NK-92 (cell line): ENCODE data around the gene OR2V2.
"Not testable (repeated sequence)": the region's sequence is repeated elsewhere in the genome, so short reads cannot be mapped to it uniquely, and the experiment has no call there.

ENCODE experiments used
- DNase-seq: peaks from one replicate; lab custom pipeline; 2025; ENCODE audit not compliant: unreplicated experiment; lab: John Stamatoyannopoulos, UW

The OR2V2 gene

GRCh38 chr5:181114844-181115778 lies 32.3 kb upstream of the OR2V2 start:
- DNase-seq, result no peak

- DNase-seq, result no peak
Observed at GRCh38 chr5:181118369-181118768, 29.0 kb upstream of the OR2V2 start.

GRCh38 chr5:181119105-181119504 lies 28.3 kb upstream of the OR2V2 start:
- no peak for DNase-seq

GRCh38 chr5:181120306-181120705 lies 27.1 kb upstream of the OR2V2 start:
- no peak for DNase-seq

GRCh38 chr5:181120761-181121160 lies 26.6 kb upstream of the OR2V2 start:
- no peak for DNase-seq

GRCh38 chr5:181121675-181122561 lies 25.5 kb upstream of the OR2V2 start:
- no peak for DNase-seq

GRCh38 chr5:181124526-181124925 lies 22.9 kb upstream of the OR2V2 start:
- DNase-seq, result no peak

- DNase-seq, result no peak
Observed at GRCh38 chr5:181126841-181127240, 20.5 kb upstream of the OR2V2 start.

GRCh38 chr5:181127456-181127855 lies 19.9 kb upstream of the OR2V2 start:
- no peak for DNase-seq

- DNase-seq, result no peak
Observed at GRCh38 chr5:181127907-181128626, 19.3 kb upstream of the OR2V2 start.

GRCh38 chr5:181129601-181130000 lies 17.8 kb upstream of the OR2V2 start:
- DNase-seq, result no peak

- not testable (repeated sequence) for DNase-seq
Observed at GRCh38 chr5:181130081-181130480, 17.3 kb upstream of the OR2V2 start.

GRCh38 chr5:181130832-181131496 lies 16.4 kb upstream of the OR2V2 start, which contains the start of gene OR2V1:
Gene OR2V1 (minus strand): TSS chr5:181131169. CDS start chr5:181125304, 5,865 bp downstream.
- no peak for DNase-seq

GRCh38 chr5:181131514-181131913 lies 15.9 kb upstream of the OR2V2 start:
- no peak for DNase-seq

- no peak for DNase-seq
Observed at GRCh38 chr5:181133083-181133482, 14.3 kb upstream of the OR2V2 start.

GRCh38 chr5:181133610-181134231 lies 13.7 kb upstream of the OR2V2 start:
- no peak for DNase-seq

GRCh38 chr5:181134259-181134658 lies 13.1 kb upstream of the OR2V2 start:
- no peak for DNase-seq

- no peak for DNase-seq
Observed at GRCh38 chr5:181136361-181136955, 10.9 kb upstream of the OR2V2 start.

- DNase-seq, result no peak
Observed at GRCh38 chr5:181138258-181138657, 9.1 kb upstream of the OR2V2 start.

GRCh38 chr5:181140766-181141165 lies 6.6 kb upstream of the OR2V2 start:
- no peak for DNase-seq
